ENCODE measurements around the gene ATXN7L1. TPM values are rescaled to one million over a fixed set of nuclear protein-coding genes. Genes with fewer than 3 reads are reported as not detected.

ATXN7L1 gene
- total RNA-seq, 1 experiment from 2014 or later = 24.3 TPM

- H3K27me3 Mint-ChIP-seq (ENCODE audit: low read depth) = no peaks in the 10 kb centered on the region
- H3K9ac ChIP-seq (ENCODE audit: extremely low read depth, insufficient read length, low read length) = peak overlapping the region; percentile 42
- no peak for TF ChIP-seq CTCF (conservative IDR thresholded peaks at IDR 0.05)
- H3K27ac ChIP-seq (ENCODE audit: insufficient read length, low read depth, low read length) = peak overlapping the region; percentile 97
- no peaks in the 10 kb centered on the region for H4K20me1 ChIP-seq (ENCODE audit: control insufficient read depth, insufficient read depth, insufficient read length)
- peaks cover 58 to 68% of the 10 kb centered on the region in 2 experiments for H3K4me1 Mint-ChIP-seq
- H3K27ac Mint-ChIP-seq = peak overlapping the region; percentile 97 to 100 (median 97); a peak in 4 of 7 replicates
- H2BK120ac ChIP-seq (ENCODE audit: low read depth, low read length, poor library complexity, severe bottlenecking) = no peak overlapping the region
- no peak overlapping the region for H4K8ac ChIP-seq (replicated peaks; ENCODE audit: insufficient read length, low read depth, low read length)
- H3K36me3 Mint-ChIP-seq (ENCODE audit: insufficient read depth in 1 of 3, low read depth in 3 of 3) = peaks cover 28 to 52% (median 45%) of the 10 kb centered on the region in 3 experiments
- no peak overlapping the region for H4K91ac ChIP-seq (ENCODE audit: insufficient read length, low read depth, low read length)
- no peak overlapping the region for H2AK5ac ChIP-seq (ENCODE audit: insufficient read length, low read length)
- H2AFZ ChIP-seq (ENCODE audit: low read length) = no peak overlapping the region
- no CpG with 5 or more reads among the region's 8 CpGs for WGBS (ENCODE audit: extremely low coverage, insufficient read length, low lambda C conversion rate)
- H3K4ac ChIP-seq (ENCODE audit: low read depth, low read length) = no peak overlapping the region
- H3K4me3 Mint-ChIP-seq = peak overlapping the region; percentile 71 to 88
- H3K9me3 Mint-ChIP-seq = no peaks in the 10 kb centered on the region
- no peak overlapping the region for H2BK15ac ChIP-seq (ENCODE audit: low read depth, low read length)
- peaks cover 9% of the 10 kb centered on the region; the same call in 1 of the 2 replicates for H3K79me2 ChIP-seq (ENCODE audit: insufficient read depth, low read length)
- H3K14ac ChIP-seq (ENCODE audit: insufficient read depth, low read length) = no peak overlapping the region
- no peak overlapping the region for H2BK12ac ChIP-seq (ENCODE audit: insufficient read length, low read depth, low read length)
- H2BK5ac ChIP-seq (ENCODE audit: insufficient read length, low read length) = no peak overlapping the region
- H3K79me1 ChIP-seq (ENCODE audit: insufficient read depth, low read depth, low read length, poor library complexity, severe bottlenecking) = peaks cover 2% of the 10 kb centered on the region
- peaks cover 6% of the 10 kb centered on the region for H3K23me2 ChIP-seq (ENCODE audit: insufficient read length, low read depth, low read length, poor library complexity, severe bottlenecking)
- no peaks in the 10 kb centered on the region for H3K9me3 ChIP-seq (ENCODE audit: control insufficient read depth, low read depth, low read length)
- H3K56ac ChIP-seq (ENCODE audit: insufficient read length, low read depth, low read length) = no peak overlapping the region
- no peak overlapping the region for H4K5ac ChIP-seq (ENCODE audit: insufficient read length, low read depth, low read length)
- H3K4me1 ChIP-seq (ENCODE audit: insufficient read depth, low read length) = peaks cover 15% of the 10 kb centered on the region; the same call in 1 of the 2 replicates
- H3K18ac ChIP-seq (ENCODE audit: insufficient read length, low read depth, low read length) = no peak overlapping the region
- no peak for DNase-seq
- no peak overlapping the region for H2BK20ac ChIP-seq (ENCODE audit: low read depth, low read length, poor library complexity, severe bottlenecking)
- no peak overlapping the region for H3T11ph ChIP-seq (ENCODE audit: low read length)
- H3K27me3 ChIP-seq (ENCODE audit: insufficient read depth, low read length) = no peaks in the 10 kb centered on the region
- peak overlapping the region; percentile 79 for H3K4me2 ChIP-seq (ENCODE audit: insufficient read depth, insufficient read length, low read length)
- H3K23ac ChIP-seq (ENCODE audit: insufficient read length, low read depth, low read length) = no peak overlapping the region
Observed at GRCh38 chr7:105637755-105638154, 238.6 kb downstream of the ATXN7L1 start.
